Measurements from ENCODE around the gene GNAO1. TPM values are rescaled to one million over a fixed set of nuclear protein-coding genes. Genes with fewer than 3 reads are reported as not detected.

The GNAO1 gene
- total and polyA plus RNA-seq, 2 of the 13 experiments (the other 11 are each of a cell fraction or from before 2014, with no cell fraction given): not detected

DNA sequence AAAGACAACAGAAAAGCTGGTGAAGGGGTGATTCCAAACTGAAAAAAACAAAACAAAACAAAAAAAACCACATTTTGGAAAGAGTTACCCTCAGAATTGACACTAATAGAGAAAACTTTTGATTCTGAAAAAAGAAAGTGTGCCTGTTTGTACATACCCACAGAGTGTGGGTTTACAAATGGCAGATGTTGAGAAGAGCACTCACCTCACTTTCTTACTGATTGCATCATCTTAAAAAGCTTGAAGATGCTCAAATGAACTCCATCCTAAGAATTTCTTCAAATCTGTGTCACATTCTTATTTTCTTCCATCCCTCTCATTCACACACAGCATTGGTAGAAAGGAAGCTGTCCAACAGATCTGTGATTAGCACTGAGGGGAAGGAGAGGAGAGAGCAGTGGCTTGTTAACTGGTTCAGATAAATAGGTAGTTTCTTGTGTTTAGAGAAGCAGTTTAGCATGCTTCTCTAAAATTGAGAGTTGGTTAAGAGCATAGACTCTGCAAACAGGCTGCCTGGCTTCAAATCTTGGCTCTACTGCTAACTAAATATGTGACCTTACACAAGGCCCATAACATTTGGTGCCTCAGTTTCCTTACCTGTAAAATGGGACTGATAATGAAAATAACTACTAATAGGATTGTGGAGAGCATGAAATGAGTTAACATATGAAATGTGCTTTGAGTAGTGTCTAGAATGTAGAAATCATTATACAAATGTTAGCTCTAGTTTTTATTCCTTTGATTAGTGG lies 6.9 kb downstream of the GNAO1 start:
- Histone ChIP-seq H3K4me2 (ENCODE audit: low read depth, low read length) (no peak overlapping the region), H3K79me2 (ENCODE audit: insufficient read depth, low read length) (no peaks in the 10 kb centered on the region), H2AFZ (ENCODE audit: low read length) (no peak overlapping the region), H3K27me3 (ENCODE audit: control insufficient read depth in 1 of 2, insufficient read depth in 2 of 2, low read length in 2 of 2) (peaks cover 4 to 22% of the 10 kb centered on the region in 2 experiments; a peak in 4 of 5 replicates), H3K4me1 (ENCODE audit: insufficient read depth, low read length) (no peaks in the 10 kb centered on the region), H3K4me3 (replicated peaks in 1 of 3; ENCODE audit: insufficient read depth in 1 of 3, low read depth in 2 of 3, low read length in 3 of 3) (no peak overlapping the region), H4K20me1 (ENCODE audit: insufficient read depth, low read length) (no peaks in the 10 kb centered on the region), H3K27ac (ENCODE audit: extremely low read length, insufficient read depth, low read length) (no peak overlapping the region), H3K36me3 (replicated peaks in 1 of 2; ENCODE audit: control insufficient read depth in 1 of 2, insufficient read depth in 2 of 2, low read length in 2 of 2) (no peaks in the 10 kb centered on the region), H3K9ac (ENCODE audit: insufficient read depth, low read depth, low read length) (no peak overlapping the region), H3K9me3 (ENCODE audit: low read length) (no peaks in the 10 kb centered on the region)
- in situ Hi-C loops (cut with HindIII; ENCODE audit: extremely low pct_ligation_motif_present, low pct_unique_long_range_greater_than_20kb): no loop called here
- ATAC-seq (no peak), FAIRE-seq (no peak), DNase-seq (ENCODE audit: low spot score) (no peak)
- ChIA-PET POLR2A (no interaction called here), CTCF (ENCODE audit: low intra/inter-chr PET ratio, low total read pairs) (no interaction called here)
- TF ChIP-seq SIX1 (CRISPR knock-in tag; IDR thresholded peaks at IDR 0.05; ENCODE audit: borderline replicate concordance) (no peak), CCDC6 (CRISPR knock-in tag; IDR thresholded peaks at IDR 0.05) (no peak), HOXA9 (CRISPR knock-in tag; IDR thresholded peaks at IDR 0.05; ENCODE audit: borderline replicate concordance) (no peak), ZNF615 (CRISPR knock-in tag; IDR thresholded peaks at IDR 0.05; ENCODE audit: borderline replicate concordance) (no peak), ZNF567 (CRISPR knock-in tag; IDR thresholded peaks at IDR 0.05; ENCODE audit: borderline replicate concordance) (no peak), ATF7 (IDR thresholded peaks at IDR 0.05) (peak; percentile 75), ATF7 (CRISPR knock-in tag; IDR thresholded peaks at IDR 0.05) (no peak), CEBPB (IDR thresholded peaks at IDR 0.05; ENCODE audit: borderline replicate concordance, low read depth, low read length) (peak; percentile 61; the same call in 1 of the 2 replicates), FOXM1 (CRISPR knock-in tag; IDR thresholded peaks at IDR 0.05) (no peak), MED8 (CRISPR knock-in tag; IDR thresholded peaks at IDR 0.05; ENCODE audit: insufficient replicate concordance) (no peak), ESRRA (CRISPR knock-in tag; IDR thresholded peaks at IDR 0.05; ENCODE audit: low read depth) (no peak), HCFC1 (IDR thresholded peaks at IDR 0.05; ENCODE audit: low read depth, low read length) (no peak)
- TF ChIP-seq, protein P1, sequence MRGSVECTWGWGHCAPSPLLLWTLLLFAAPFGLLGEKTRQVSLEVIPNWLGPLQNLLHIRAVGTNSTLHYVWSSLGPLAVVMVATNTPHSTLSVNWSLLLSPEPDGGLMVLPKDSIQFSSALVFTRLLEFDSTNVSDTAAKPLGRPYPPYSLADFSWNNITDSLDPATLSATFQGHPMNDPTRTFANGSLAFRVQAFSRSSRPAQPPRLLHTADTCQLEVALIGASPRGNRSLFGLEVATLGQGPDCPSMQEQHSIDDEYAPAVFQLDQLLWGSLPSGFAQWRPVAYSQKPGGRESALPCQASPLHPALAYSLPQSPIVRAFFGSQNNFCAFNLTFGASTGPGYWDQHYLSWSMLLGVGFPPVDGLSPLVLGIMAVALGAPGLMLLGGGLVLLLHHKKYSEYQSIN (CRISPR knock-in tag; IDR thresholded peaks at IDR 0.05; ENCODE audit: borderline replicate concordance): no peak
- TF ChIP-seq, protein P2, sequence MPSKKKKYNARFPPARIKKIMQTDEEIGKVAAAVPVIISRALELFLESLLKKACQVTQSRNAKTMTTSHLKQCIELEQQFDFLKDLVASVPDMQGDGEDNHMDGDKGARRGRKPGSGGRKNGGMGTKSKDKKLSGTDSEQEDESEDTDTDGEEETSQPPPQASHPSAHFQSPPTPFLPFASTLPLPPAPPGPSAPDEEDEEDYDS (CRISPR knock-in tag; IDR thresholded peaks at IDR 0.05): no peak
- intact Hi-C loops (cut with micrococcal nuclease; ENCODE audit: unreplicated experiment): no loop called here
- no TSS peak for BruUV-seq (replicated peaks)

All from HepG2 (cell line).